Tibial artery (tissue), 4 donors: Measurements from ENCODE around the gene SIRPG.

Experiments used
- DNase-seq, 2 donors: peaks; one replicate each; pipeline ENCODE4 v3.0.0-alpha.2; 2019
- H3K27ac ChIP-seq, 2 donors: fragments of 200-600 bp; sonication (generic) in 1 of 2; 1 replicate in 1 of 2; 2 replicates in 1 of 2; pipeline ENCODE4 v1.5.1; 2018 to 2019; ENCODE audit warnings: mild to moderate bottlenecking in 1 of 2
- H3K27me3 ChIP-seq, 2 donors: fragments of 200-600 bp; sonication (generic) in 1 of 2; one replicate each; pipeline versions ENCODE4 v1.5.1 to v1.6.0; 2016 to 2019
- H3K36me3 ChIP-seq, 3 donors: fragments of 200-600 bp; sonication (generic) in 2 of 3; one replicate each; pipeline ENCODE4 v1.5.1; 2016 to 2019; ENCODE audit warnings: mild to moderate bottlenecking in 2 of 3
- H3K4me1 ChIP-seq, 4 donors: fragments of 200-600 bp; sonication (generic) in 2 of 4; 1 replicate in 3 of 4; 2 replicates in 1 of 4; pipeline ENCODE4 v1.5.1; 2016 to 2019
- H3K4me3 ChIP-seq, 2 donors: fragments of 200-600 bp; sonication (generic) in 1 of 2; 1 replicate in 1 of 2; 2 replicates in 1 of 2; pipeline ENCODE4 v1.5.1; 2018 to 2019; ENCODE audit warnings: mild to moderate bottlenecking in 2 of 2
- H3K9me3 ChIP-seq, 3 donors: fragments of 200-600 bp; sonication (generic) in 1 of 3; one replicate each; pipeline ENCODE4 v1.5.1; 2016 to 2019
- intact Hi-C: fragments of 100-400 bp; cut with DNase I; formaldehyde crosslinking; loops from one replicate; pipeline ENCODE4 v1.15.0; 2023; ENCODE audit warnings: low total_unique reads
- TF ChIP-seq, protein P1 (sequence below), 2 experiments: fragments of 200-600 bp in 1 of 2; fragments of 450-650 bp in 1 of 2; IDR thresholded peaks; one replicate each; pipeline ENCODE4 v1.5.1; 2017 to 2019; ENCODE audit warnings: antibody characterized with exemption in 2 of 2, mild to moderate bottlenecking in 1 of 2, moderate library complexity in 1 of 2

SIRPG gene

DNA sequence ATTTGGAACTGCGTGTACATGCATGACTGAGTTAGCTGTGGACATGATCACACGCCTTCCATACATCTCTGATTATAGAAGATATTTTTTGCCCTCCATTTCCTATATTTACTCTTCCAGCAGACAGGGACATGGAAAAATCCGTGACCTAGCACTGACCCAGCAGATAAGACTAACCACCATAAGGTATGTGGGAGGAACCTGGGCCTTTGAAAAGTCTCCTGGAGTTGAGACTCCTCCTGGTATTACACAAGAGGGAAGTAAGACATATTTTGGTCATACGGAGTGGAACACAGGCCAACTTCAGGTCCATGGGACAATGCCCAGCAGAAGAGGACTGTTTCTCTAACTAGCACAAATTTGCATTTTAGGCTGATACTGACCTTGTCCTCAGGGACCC is 24.0 kb downstream of the SIRPG start:
- H3K4me3 ChIP-seq = no peak overlapping the region
- TF ChIP-seq, protein P1, sequence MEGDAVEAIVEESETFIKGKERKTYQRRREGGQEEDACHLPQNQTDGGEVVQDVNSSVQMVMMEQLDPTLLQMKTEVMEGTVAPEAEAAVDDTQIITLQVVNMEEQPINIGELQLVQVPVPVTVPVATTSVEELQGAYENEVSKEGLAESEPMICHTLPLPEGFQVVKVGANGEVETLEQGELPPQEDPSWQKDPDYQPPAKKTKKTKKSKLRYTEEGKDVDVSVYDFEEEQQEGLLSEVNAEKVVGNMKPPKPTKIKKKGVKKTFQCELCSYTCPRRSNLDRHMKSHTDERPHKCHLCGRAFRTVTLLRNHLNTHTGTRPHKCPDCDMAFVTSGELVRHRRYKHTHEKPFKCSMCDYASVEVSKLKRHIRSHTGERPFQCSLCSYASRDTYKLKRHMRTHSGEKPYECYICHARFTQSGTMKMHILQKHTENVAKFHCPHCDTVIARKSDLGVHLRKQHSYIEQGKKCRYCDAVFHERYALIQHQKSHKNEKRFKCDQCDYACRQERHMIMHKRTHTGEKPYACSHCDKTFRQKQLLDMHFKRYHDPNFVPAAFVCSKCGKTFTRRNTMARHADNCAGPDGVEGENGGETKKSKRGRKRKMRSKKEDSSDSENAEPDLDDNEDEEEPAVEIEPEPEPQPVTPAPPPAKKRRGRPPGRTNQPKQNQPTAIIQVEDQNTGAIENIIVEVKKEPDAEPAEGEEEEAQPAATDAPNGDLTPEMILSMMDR (IDR thresholded peaks at IDR 0.05) = no peak
- intact Hi-C loops = no loop called here
- no peaks in the 10 kb centered on the region for H3K4me1 ChIP-seq
- no peak overlapping the region for H3K27ac ChIP-seq
- H3K9me3 ChIP-seq = no peaks in the 10 kb centered on the region
- no peaks in the 10 kb centered on the region for H3K27me3 ChIP-seq
- DNase-seq = no peak
- H3K36me3 ChIP-seq = no peaks in the 10 kb centered on the region

DNA sequence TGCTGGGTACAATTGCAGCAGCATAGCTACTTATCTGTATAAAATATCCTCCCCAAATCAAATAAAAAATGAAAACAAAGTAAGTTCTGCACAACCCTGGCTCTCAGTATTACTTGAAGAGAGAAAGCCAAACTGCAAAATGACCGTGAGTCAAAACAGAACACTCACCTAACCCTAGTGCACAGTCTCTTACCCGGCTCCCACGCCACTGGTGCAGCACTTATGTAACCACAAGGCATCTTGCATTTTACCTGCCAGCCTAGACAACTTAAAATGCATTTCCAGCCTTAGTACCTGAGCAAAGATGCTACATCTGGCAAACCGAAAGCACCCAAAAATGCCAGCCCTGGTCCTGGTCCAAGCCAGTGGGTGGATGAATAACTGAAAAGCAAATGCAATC is 25.4 kb downstream of the SIRPG start:
- TF ChIP-seq, protein P1 (IDR thresholded peaks at IDR 0.05) = no peak
- intact Hi-C loops = no loop called here
- no peak overlapping the region for H3K4me3 ChIP-seq
- H3K27ac ChIP-seq = no peak overlapping the region
- no peaks in the 10 kb centered on the region for H3K9me3 ChIP-seq
- no peaks in the 10 kb centered on the region for H3K27me3 ChIP-seq
- H3K36me3 ChIP-seq = no peaks in the 10 kb centered on the region
- no peak for DNase-seq
- H3K4me1 ChIP-seq = no peaks in the 10 kb centered on the region

DNA sequence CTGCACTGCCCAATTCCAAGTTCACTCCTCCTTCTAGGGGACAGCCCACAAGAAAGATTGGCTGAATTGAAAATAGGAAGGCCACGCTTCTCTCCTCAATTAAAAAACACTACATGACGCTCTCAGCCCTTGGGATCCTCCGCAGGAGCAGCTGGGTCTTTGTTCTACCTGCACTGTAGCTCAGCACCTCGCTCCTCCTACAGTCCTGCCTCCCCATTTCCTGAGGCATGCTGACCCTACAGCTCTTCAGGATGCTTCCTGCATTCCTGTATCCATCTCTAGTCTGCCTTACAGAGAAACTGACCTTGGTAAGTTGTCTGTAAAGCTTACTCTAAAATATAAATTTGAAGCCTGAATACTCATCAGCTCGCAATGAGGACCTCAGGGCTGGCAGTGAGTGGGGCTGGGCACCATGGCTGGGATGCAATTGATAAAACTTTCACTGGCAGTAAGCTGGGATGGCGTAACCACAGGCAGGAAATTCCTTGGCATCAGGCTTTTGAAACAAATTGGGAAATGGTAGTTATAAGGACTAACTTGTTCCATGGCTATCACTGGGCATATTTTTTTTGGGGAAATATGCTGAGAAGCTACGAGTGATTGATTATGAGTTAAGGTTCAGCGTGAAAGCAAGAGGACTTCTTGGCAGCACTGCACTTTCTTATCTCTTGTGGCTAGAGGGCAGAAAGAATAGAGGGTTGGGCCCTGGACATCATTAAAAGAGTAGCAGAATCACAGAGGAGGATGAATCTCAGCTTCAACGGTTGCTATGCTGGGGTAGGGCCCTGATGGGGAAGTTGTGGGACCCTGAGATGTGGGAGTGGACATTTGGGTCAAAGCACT is 26.0 kb downstream of the SIRPG start:
- Histone ChIP-seq H3K27ac (no peak overlapping the region), H3K4me1 (no peaks in the 10 kb centered on the region), H3K36me3 (no peaks in the 10 kb centered on the region), H3K27me3 (no peaks in the 10 kb centered on the region), H3K4me3 (no peak overlapping the region), H3K9me3 (no peaks in the 10 kb centered on the region)
- no peak for DNase-seq
- intact Hi-C loops = no loop called here
- TF ChIP-seq, protein P1 (IDR thresholded peaks at IDR 0.05) = no peak

DNA sequence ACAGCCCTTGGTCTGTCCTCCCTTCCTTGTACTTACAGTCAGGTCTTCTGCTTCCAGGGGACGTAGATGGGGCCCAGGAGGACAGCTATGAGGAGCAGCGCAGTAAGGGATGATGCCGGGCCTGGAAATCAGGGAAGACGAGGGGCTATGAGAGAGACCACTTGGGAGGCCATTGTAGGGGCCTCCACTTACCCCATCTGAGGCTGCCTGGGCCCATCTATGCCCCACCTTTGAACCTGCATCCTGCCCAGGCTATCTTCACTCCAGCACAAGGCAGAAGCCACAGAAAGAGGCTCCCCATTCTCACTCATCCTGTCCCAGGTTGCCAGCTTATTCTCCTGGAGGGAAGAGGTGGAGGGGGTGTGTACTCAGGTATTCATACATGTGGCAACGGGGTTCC is 27.4 kb downstream of the SIRPG start:
- H3K9me3 ChIP-seq = no peaks in the 10 kb centered on the region
- H3K4me1 ChIP-seq = no peaks in the 10 kb centered on the region
- intact Hi-C loops = no loop called here
- H3K4me3 ChIP-seq = no peak overlapping the region
- no peaks in the 10 kb centered on the region for H3K27me3 ChIP-seq
- no peak overlapping the region for H3K27ac ChIP-seq
- no peak for DNase-seq
- no peaks in the 10 kb centered on the region for H3K36me3 ChIP-seq
- TF ChIP-seq, protein P1 (IDR thresholded peaks at IDR 0.05) = no peak

DNA sequence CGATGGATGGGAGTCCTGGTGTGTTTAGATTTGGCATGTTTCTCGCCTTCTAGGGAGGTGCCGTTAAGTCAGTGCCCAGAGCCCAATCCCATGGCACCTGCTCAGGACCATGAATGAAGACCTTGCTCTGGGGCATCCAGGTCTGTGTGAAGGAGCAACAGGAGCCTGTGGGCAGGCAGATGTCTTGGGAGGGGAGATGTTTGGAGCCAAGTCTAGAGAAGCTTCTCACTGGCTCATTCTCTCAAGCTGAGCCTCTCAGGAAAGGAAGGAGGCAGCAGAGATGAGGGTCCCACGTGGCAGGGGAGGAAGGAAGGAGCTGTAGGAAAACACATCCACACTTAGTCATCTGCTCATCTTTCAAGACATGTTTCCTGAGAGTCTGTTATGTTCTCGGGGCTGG is 28.3 kb downstream of the SIRPG start:
- Histone ChIP-seq H3K27me3 (no peaks in the 10 kb centered on the region), H3K36me3 (no peaks in the 10 kb centered on the region), H3K9me3 (no peaks in the 10 kb centered on the region), H3K4me3 (no peak overlapping the region), H3K27ac (no peak overlapping the region), H3K4me1 (no peaks in the 10 kb centered on the region)
- intact Hi-C loops = no loop called here
- DNase-seq = no peak
- TF ChIP-seq, protein P1 (IDR thresholded peaks at IDR 0.05) = no peak
